H1 (cell line): ENCODE data around the gene IFT27. TPM values are rescaled to one million over a fixed set of nuclear protein-coding genes. Genes with fewer than 3 reads are reported as not detected.
A peak's percentile ranks its signal among the peaks of the same experiment; 100 is the strongest.

Experiments used
- CTCF ChIA-PET: fragments of 300-600 bp; sonication (Branson Sonifier 250); formaldehyde crosslinking; loops from one replicate; lab custom pipeline; 2021; ENCODE audit not compliant: partially characterized antibody; lab: Charles Lee
- POLR2A ChIA-PET: fragments of 300-600 bp; sonication (Branson Sonifier 250); formaldehyde crosslinking; loops from one replicate; lab custom pipeline; 2021; ENCODE audit warnings: inconsistent platforms; ENCODE audit not compliant: partially characterized antibody; lab: Charles Lee
- DNase-seq, 2 experiments: peaks; one replicate each; pipeline versions ENCODE4 v3.0.0 to v3.0.0-alpha.2; 2010 to 2022; ENCODE audit warnings: low spot score in 2 of 2, low read depth in 1 of 2, mixed read lengths in 1 of 2
- FAIRE-seq: peaks from 2 replicates; lab custom pipeline; 2011; peaks lifted over from hg19 to GRCh38; lab: Jason Lieb, UNC
- H2AFZ ChIP-seq: 2 replicates; pipeline ENCODE4 v1.8.1; 2012; ENCODE audit warnings: low read length, inconsistent platforms
- H2AK5ac ChIP-seq: 2 replicates; pipeline ENCODE4 v1.6.1; 2013; ENCODE audit warnings: low read depth, low read length
- H2BK120ac ChIP-seq: replicated peaks from 2 replicates; pipeline ENCODE3; 2013; ENCODE audit warnings: low read depth, low read length, inconsistent platforms
- H2BK12ac ChIP-seq: 2 replicates; pipeline ENCODE4 v1.6.1; 2013; ENCODE audit warnings: low read depth, low read length
- H2BK15ac ChIP-seq: 2 replicates; pipeline ENCODE4 v1.6.1; 2013; ENCODE audit warnings: low read length
- H2BK20ac ChIP-seq: 2 replicates; pipeline ENCODE4 v1.6.1; 2013; ENCODE audit warnings: low read length
- H2BK5ac ChIP-seq: 2 replicates; pipeline ENCODE4 v1.6.1; 2013; ENCODE audit warnings: low read depth, low read length
- H3K14ac ChIP-seq: 2 replicates; pipeline ENCODE4 v1.6.1; 2013; ENCODE audit warnings: inconsistent platforms; ENCODE audit not compliant: insufficient read length
- H3K18ac ChIP-seq: 2 replicates; pipeline ENCODE4 v1.6.1; 2013; ENCODE audit warnings: low read length; ENCODE audit errors: extremely low read depth
- H3K23ac ChIP-seq: 2 replicates; pipeline ENCODE4 v1.6.1; 2013; ENCODE audit warnings: inconsistent platforms; ENCODE audit not compliant: insufficient read length
- H3K23me2 ChIP-seq: 2 replicates; pipeline ENCODE4 v1.6.1; 2013; ENCODE audit warnings: low read depth, low read length
- H3K27ac ChIP-seq: 2 replicates; pipeline ENCODE4 v1.6.1; 2011; ENCODE audit warnings: low read depth, low read length, inconsistent platforms
- H3K27me3 ChIP-seq, 4 experiments: replicated peaks in 1 of 4; 1 replicate in 1 of 4; 2 replicates in 3 of 4; pipeline versions ENCODE4 v1.6.1 to v1.8.1; 2011 to 2013; ENCODE audit warnings: low read length in 3 of 4, mild to moderate bottlenecking in 3 of 4, inconsistent platforms in 2 of 4, mixed read lengths in 2 of 4, moderate library complexity in 1 of 4; ENCODE audit not compliant: control insufficient read depth in 3 of 4, insufficient read depth in 3 of 4; ENCODE audit errors: extremely low read depth in 1 of 4
- H3K36me3 ChIP-seq, 4 experiments: 2 replicates each; pipeline versions ENCODE4 v1.6.1 to v1.8.1; 2011 to 2013; ENCODE audit warnings: mild to moderate bottlenecking in 4 of 4, low read length in 3 of 4, moderate library complexity in 2 of 4, control low read depth in 1 of 4, inconsistent platforms in 1 of 4; ENCODE audit not compliant: insufficient read depth in 4 of 4, control insufficient read depth in 2 of 4
- H3K4ac ChIP-seq: replicated peaks from 2 replicates; pipeline ENCODE3; 2013; ENCODE audit warnings: low read length, low read depth, mixed read lengths, inconsistent platforms; ENCODE audit not compliant: insufficient read length
- H3K4me1 ChIP-seq, 4 experiments: replicated peaks in 1 of 4; 1 replicate in 1 of 4; 2 replicates in 3 of 4; pipeline versions ENCODE4 v1.6.1 to v1.8.1; 2011 to 2013; ENCODE audit warnings: low read length in 3 of 4, inconsistent platforms in 2 of 4, mixed read lengths in 1 of 4; ENCODE audit not compliant: insufficient read depth in 4 of 4, control insufficient read depth in 3 of 4
- H3K4me2 ChIP-seq, 2 experiments: 2 replicates each; pipeline versions ENCODE4 v1.6.1 to v1.8.1; 2011 to 2013; ENCODE audit warnings: low read depth in 2 of 2, low read length in 2 of 2, control low read depth in 1 of 2, inconsistent platforms in 1 of 2, mild to moderate bottlenecking in 1 of 2; ENCODE audit not compliant: insufficient read depth in 1 of 2
- H3K4me3 ChIP-seq, 4 experiments: fragments of 200-600, 300-600 bp in 1 of 4; sonication (generic), shearing (Covaris generic), sonication (Bioruptor Twin) in 1 of 4; 2 replicates each; pipeline versions ENCODE4 v1.5.1 to v1.8.1; 2011 to 2016; ENCODE audit warnings: low read length in 4 of 4, low read depth in 3 of 4, control low read depth in 2 of 4, inconsistent platforms in 2 of 4, mild to moderate bottlenecking in 2 of 4, mixed read lengths in 1 of 4, moderate library complexity in 1 of 4; ENCODE audit not compliant: insufficient read depth in 2 of 4; ENCODE audit errors: extremely low read depth in 1 of 4
- H3K56ac ChIP-seq: replicated peaks from 2 replicates; pipeline ENCODE3; 2013; ENCODE audit warnings: low read depth, mild to moderate bottlenecking, mixed read lengths, low read length, inconsistent platforms; ENCODE audit not compliant: insufficient read length
- H3K79me1 ChIP-seq: 2 replicates; pipeline ENCODE4 v1.6.1; 2013; ENCODE audit warnings: low read depth, low read length, control low read depth
- H3K79me2 ChIP-seq, 2 experiments: 2 replicates each; pipeline versions ENCODE4 v1.6.1 to v1.8.1; 2012 to 2013; ENCODE audit warnings: low read length in 2 of 2, mild to moderate bottlenecking in 2 of 2, inconsistent platforms in 1 of 2; ENCODE audit not compliant: insufficient read depth in 2 of 2, control insufficient read depth in 1 of 2
- H3K9ac ChIP-seq, 4 experiments: replicated peaks in 1 of 4; 1 replicate in 1 of 4; 2 replicates in 3 of 4; pipeline versions ENCODE4 v1.6.1 to v1.8.1; 2011 to 2013; ENCODE audit warnings: low read depth in 3 of 4, low read length in 3 of 4, control low read depth in 2 of 4, mild to moderate bottlenecking in 2 of 4, moderate library complexity in 2 of 4, inconsistent platforms in 1 of 4; ENCODE audit errors: extremely low read depth in 1 of 4
- H3K9me3 ChIP-seq, 2 experiments: 2 replicates each; pipeline versions ENCODE4 v1.6.1 to v1.8.1; 2012 to 2013; ENCODE audit warnings: mild to moderate bottlenecking in 2 of 2, moderate library complexity in 2 of 2, control low read depth in 1 of 2, inconsistent platforms in 1 of 2, low read depth in 1 of 2, low read length in 1 of 2, mixed read lengths in 1 of 2; ENCODE audit not compliant: insufficient read depth in 2 of 2
- H4K20me1 ChIP-seq, 2 experiments: replicated peaks in 1 of 2; 2 replicates each; pipeline versions ENCODE3 to v1.8.1; 2011 to 2013; ENCODE audit warnings: inconsistent platforms in 2 of 2, low read length in 2 of 2, mild to moderate bottlenecking in 1 of 2; ENCODE audit not compliant: insufficient read depth in 2 of 2, control insufficient read depth in 1 of 2
- H4K5ac ChIP-seq: 2 replicates; pipeline ENCODE4 v1.6.1; 2013; ENCODE audit warnings: low read length, low read depth, mixed read lengths, inconsistent platforms; ENCODE audit not compliant: insufficient read length
- H4K8ac ChIP-seq: 2 replicates; pipeline ENCODE4 v1.8.0; 2013; ENCODE audit warnings: mild to moderate bottlenecking, moderate library complexity, low read length, inconsistent platforms; ENCODE audit not compliant: insufficient read depth; ENCODE audit errors: extremely low read depth
- H4K91ac ChIP-seq: replicated peaks from 2 replicates; pipeline ENCODE3; 2013; ENCODE audit warnings: low read length, mixed read lengths, inconsistent platforms; ENCODE audit not compliant: insufficient read length
- HDAC2 ChIP-seq, 2 experiments: fragments of 300-600 bp in 1 of 2; sonication (generic) in 1 of 2; IDR thresholded peaks; 2 replicates each; pipeline ENCODE4 v1.6.1; 2011 to 2012; ENCODE audit warnings: low read depth in 2 of 2, low read length in 2 of 2, mild to moderate bottlenecking in 2 of 2, moderate library complexity in 2 of 2, borderline replicate concordance in 1 of 2, inconsistent platforms in 1 of 2
- NANOG ChIP-seq: IDR thresholded peaks from 2 replicates; pipeline ENCODE4 v1.6.1; 2011; ENCODE audit warnings: low read length, low read depth, mild to moderate bottlenecking, inconsistent platforms; ENCODE audit not compliant: insufficient read depth, poor library complexity, severe bottlenecking
- PHF8 ChIP-seq: fragments of 200-600 bp; sonication (generic); conservative IDR thresholded peaks from 2 replicates; pipeline ENCODE4 v1.7.1; 2012; ENCODE audit warnings: low read depth, mild to moderate bottlenecking, inconsistent platforms, low read length, moderate library complexity
- RAD21 ChIP-seq, 2 experiments: IDR thresholded peaks in 1 of 2; conservative IDR thresholded peaks in 1 of 2; 2 replicates each; pipeline ENCODE4 v1.6.1; 2011; ENCODE audit warnings: low read depth in 2 of 2, low read length in 2 of 2, improper control_type of control experiment in 1 of 2, inconsistent platforms in 1 of 2, mild to moderate bottlenecking in 1 of 2, moderate library complexity in 1 of 2
- WGBS, 2 experiments: shearing (Covaris generic) in 1 of 2; methylation state at CpG; one replicate each; pipeline versions ENCODE4 v1.1.6 to v1.1.7; 2013 to 2015; ENCODE audit warnings: low lambda C conversion rate in 2 of 2, mixed read lengths in 2 of 2, inconsistent platforms in 1 of 2, low coverage in 1 of 2, missing lambda C conversion rate in 1 of 2; ENCODE audit not compliant: insufficient replicate concordance in 2 of 2, insufficient coverage in 1 of 2, insufficient read length in 1 of 2; ENCODE audit errors: extremely low coverage in 1 of 2, missing lambda C conversion rate in 1 of 2; 5-methylcytosine and 5-hydroxymethylcytosine counted together
- polyA plus RNA-seq, 7 experiments: library from polyadenylated mRNA; depleted of rRNA in 3 of 7; stranded (reverse) in 5 of 7; unstranded in 2 of 7; fragments of >200 nt in 5 of 7; fragments of 200-250 nt in 2 of 7; gene quantifications; 1 replicate in 5 of 7; 2 replicates in 1 of 7; 4 replicates in 1 of 7; pipeline versions ENCODE4 v1.2.1 to v1.2.3, GENCODE V29; 2011 to 2013; ENCODE audit warnings: missing spikeins in 2 of 7, mixed read lengths in 2 of 7
- total RNA-seq: library from RNA; stranded (reverse); fragmentation: NEBNext Ultra II Directional; extraction: Animal tissue kit (Norgen Biotek cat#: 25700); gene quantifications from 2 replicates; pipeline ENCODE4 v1.2.1, GENCODE V29; 2021
- TF ChIP-seq, protein P1 (sequence below): IDR thresholded peaks from 2 replicates; pipeline ENCODE4 v1.6.1; 2012; ENCODE audit warnings: low read length, inconsistent platforms

The IFT27 gene
- total and polyA plus RNA-seq, 2 of the 8 experiments (the other 6 are each of a cell fraction or from before 2014, with no cell fraction given) = 36.4 to 46.2 TPM

DNA sequence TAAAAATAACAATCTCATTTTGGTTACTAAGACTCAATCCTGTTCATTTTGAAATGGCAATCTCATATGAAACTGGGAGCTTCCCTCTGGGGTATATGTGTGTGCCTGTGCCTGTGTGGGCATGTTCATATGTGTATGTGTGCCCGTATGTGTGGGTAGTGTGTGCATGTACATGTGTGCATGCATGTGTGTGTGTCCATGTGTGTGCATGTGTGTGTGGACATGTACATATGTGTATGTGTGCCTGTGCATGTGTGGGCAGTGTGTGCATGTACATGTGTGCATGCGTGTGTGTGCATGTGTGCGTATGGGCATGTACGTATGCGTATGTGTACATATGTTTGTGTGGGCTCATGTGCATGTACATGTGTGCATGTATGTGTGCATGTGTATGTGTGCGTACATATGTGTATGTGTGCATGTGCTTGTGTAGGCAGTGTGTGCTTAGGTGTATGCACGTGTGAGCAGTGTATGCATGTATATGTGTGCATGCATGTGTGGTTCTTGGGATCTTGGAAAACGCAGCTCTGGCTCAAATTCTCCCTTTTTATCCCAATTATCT, 47.9 kb downstream of the IFT27 start:
- H3K9me3 ChIP-seq = no peaks in the 10 kb centered on the region
- H4K8ac ChIP-seq = no peak overlapping the region
- no peaks in the 10 kb centered on the region for H3K79me2 ChIP-seq
- DNase-seq = no peak
- no peak overlapping the region for H3K14ac ChIP-seq
- peaks cover 0 to 3% (median 0%) of the 10 kb centered on the region in 4 experiments; a peak in 2 of 7 replicates for H3K27me3 ChIP-seq
- FAIRE-seq = no peak
- no peak overlapping the region for H3K4me3 ChIP-seq
- H2BK12ac ChIP-seq = peak overlapping the region; percentile 69; the same call in 1 of the 2 replicates
- 79% methylated on average over 8 of the region's 8 CpGs; no CpG with 5 or more reads in 1 of the 2 experiments for WGBS, 2 experiments
- H2BK15ac ChIP-seq = 0 out of 2 replicates have a peak overlapping the region, but pooled peaks have one; percentile 48
- TF ChIP-seq HDAC2 (IDR thresholded peaks at IDR 0.05; ENCODE audit: borderline replicate concordance in 1 of 2, low read depth in 2 of 2, low read length in 2 of 2) (no peak), RAD21 (IDR thresholded peaks at IDR 0.05 in 1 of 2, conservative IDR thresholded peaks at IDR 0.05 in 1 of 2; ENCODE audit: low read depth in 2 of 2, low read length in 2 of 2) (no peak), PHF8 (no peak), NANOG (no peak)
- TF ChIP-seq, protein P1, sequence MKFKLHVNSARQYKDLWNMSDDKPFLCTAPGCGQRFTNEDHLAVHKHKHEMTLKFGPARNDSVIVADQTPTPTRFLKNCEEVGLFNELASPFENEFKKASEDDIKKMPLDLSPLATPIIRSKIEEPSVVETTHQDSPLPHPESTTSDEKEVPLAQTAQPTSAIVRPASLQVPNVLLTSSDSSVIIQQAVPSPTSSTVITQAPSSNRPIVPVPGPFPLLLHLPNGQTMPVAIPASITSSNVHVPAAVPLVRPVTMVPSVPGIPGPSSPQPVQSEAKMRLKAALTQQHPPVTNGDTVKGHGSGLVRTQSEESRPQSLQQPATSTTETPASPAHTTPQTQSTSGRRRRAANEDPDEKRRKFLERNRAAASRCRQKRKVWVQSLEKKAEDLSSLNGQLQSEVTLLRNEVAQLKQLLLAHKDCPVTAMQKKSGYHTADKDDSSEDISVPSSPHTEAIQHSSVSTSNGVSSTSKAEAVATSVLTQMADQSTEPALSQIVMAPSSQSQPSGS = no peak
- H3K36me3 ChIP-seq = no peaks in the 10 kb centered on the region
- no peak overlapping the region; the same call in 1 of the 2 replicates for H2BK20ac ChIP-seq
- peak overlapping the region; percentile 42 for H4K91ac ChIP-seq
- POLR2A ChIA-PET = no interaction called here
- no peak overlapping the region for H3K9ac ChIP-seq
- H3K23me2 ChIP-seq = no peaks in the 10 kb centered on the region
- H3K56ac ChIP-seq = no peak overlapping the region
- H3K4ac ChIP-seq = peak overlapping the region; percentile 78
- H3K79me1 ChIP-seq = no peaks in the 10 kb centered on the region
- no peak overlapping the region for H3K18ac ChIP-seq
- no peak overlapping the region for H2BK120ac ChIP-seq
- H3K4me1 ChIP-seq = peaks cover 0 to 2% (median 0%) of the 10 kb centered on the region in 4 experiments; a peak in 3 of 7 replicates
- H2AK5ac ChIP-seq = peak overlapping the region; percentile 67; the same call in 1 of the 2 replicates
- H4K5ac ChIP-seq = no peak overlapping the region
- peaks cover 0 to 4% of the 10 kb centered on the region in 2 experiments for H4K20me1 ChIP-seq
- no peak overlapping the region for H3K23ac ChIP-seq
- CTCF ChIA-PET = interaction anchor here (0.6 to 4.9 kb wide), 2 partner anchors 29 to 55 kb away, joined by 3 to 22 read pairs; no protein-coding TSS in a partner anchor
- H3K27ac ChIP-seq = no peak overlapping the region
- H2AFZ ChIP-seq = no peak overlapping the region
- H3K4me2 ChIP-seq = no peak overlapping the region
- H2BK5ac ChIP-seq = no peak overlapping the region
